ENCODE results near the gene FGR.

- TF ChIP-seq CHD4 (IDR thresholded peaks at IDR 0.05; ENCODE audit: borderline replicate concordance, low read length) (no peak), ZNF460 (CRISPR knock-in tag; IDR thresholded peaks at IDR 0.05; ENCODE audit: borderline replicate concordance) (no peak), ZNF740 (CRISPR knock-in tag; IDR thresholded peaks at IDR 0.05) (no peak), MNT (IDR thresholded peaks at IDR 0.05) (no peak), PBX3 (CRISPR knock-in tag; IDR thresholded peaks at IDR 0.05; ENCODE audit: borderline replicate concordance) (no peak)
Observed at GRCh38 chr1:27606708-27607238, 28.2 kb downstream of the FGR start.
